A673 (cell line): ENCODE results near the gene GLA. TPM values are rescaled to one million over a fixed set of nuclear protein-coding genes. Genes with fewer than 3 reads are reported as not detected.
A peak's percentile ranks its signal among the peaks of the same experiment; 100 is the strongest.

Source experiments
- BruUV-seq: library from RNA; stranded (reverse); fragments of 400-500 nt; replicated peaks from 2 replicates; lab custom pipeline; 2021; lab: Mats Ljungman, UMichigan
- CTCF ChIA-PET: fragments of 300-600 bp; sonication (Branson Sonifier 250); formaldehyde crosslinking; loops from one replicate; lab custom pipeline; 2022; ENCODE audit warnings: antibody characterized with exemption; lab: Charles Lee
- POLR2A ChIA-PET: fragments of 300-600 bp; sonication (Branson Sonifier 250); formaldehyde crosslinking; loops from one replicate; lab custom pipeline; 2022; ENCODE audit warnings: antibody characterized with exemption; ENCODE audit not compliant: low non-redundant PET; lab: Charles Lee
- DNase-seq: peaks from one replicate; pipeline ENCODE4 v3.0.0-alpha.2; 2015; ENCODE audit warnings: low spot score
- H3K27ac ChIP-seq: fragments of 200-600 bp; sonication (generic); 2 replicates; pipeline ENCODE4 v1.5.1; 2016; ENCODE audit warnings: mixed run types, low read depth, mild to moderate bottlenecking, mixed read lengths, antibody characterized with exemption, low read length; ENCODE audit not compliant: poor library complexity, severe bottlenecking
- H3K27me3 ChIP-seq: fragments of 200-600 bp; sonication (generic); replicated peaks from 2 replicates; pipeline ENCODE4 v1.6.1; 2017; ENCODE audit warnings: mixed run types, low read depth, mild to moderate bottlenecking, mixed read lengths, antibody characterized with exemption, low read length; ENCODE audit not compliant: insufficient read depth, poor library complexity
- H3K36me3 ChIP-seq: fragments of 200-600 bp; sonication (generic); 2 replicates; pipeline ENCODE4 v1.6.1; 2016; ENCODE audit warnings: mixed run types, mild to moderate bottlenecking, mixed read lengths, antibody characterized with exemption, low read length; ENCODE audit not compliant: insufficient read depth, poor library complexity, severe bottlenecking
- H3K4me1 ChIP-seq: fragments of 200-600 bp; sonication (generic); 2 replicates; pipeline ENCODE4 v1.6.1; 2017; ENCODE audit warnings: mixed run types, mild to moderate bottlenecking, mixed read lengths, antibody characterized with exemption, low read length; ENCODE audit not compliant: insufficient read depth, poor library complexity, severe bottlenecking
- H3K4me3 ChIP-seq: fragments of 200-600 bp; sonication (generic); 2 replicates; pipeline ENCODE4 v1.5.1; 2016; ENCODE audit warnings: low read depth, mixed run types, mild to moderate bottlenecking, mixed read lengths, low read length; ENCODE audit not compliant: poor library complexity, severe bottlenecking
- H3K9me3 ChIP-seq: fragments of 200-600 bp; sonication (generic); 2 replicates; pipeline ENCODE4 v1.6.1; 2016; ENCODE audit warnings: mixed run types, low read depth, mild to moderate bottlenecking, mixed read lengths, antibody characterized with exemption, low read length; ENCODE audit not compliant: poor library complexity, severe bottlenecking
- CTCF ChIP-seq: fragments of 300-800, 200-600 bp; sonication (generic); conservative IDR thresholded peaks from 2 replicates; pipeline ENCODE4 v1.5.1; 2017; ENCODE audit warnings: low read depth, mild to moderate bottlenecking, antibody characterized with exemption, low read length, moderate library complexity, mixed read lengths
- EZH2 ChIP-seq: fragments of 200-600 bp; sonication (generic); IDR thresholded peaks from 2 replicates; pipeline ENCODE4 v1.6.1; 2017; ENCODE audit warnings: borderline replicate concordance, low read depth, mild to moderate bottlenecking, mixed read lengths, antibody characterized with exemption, low read length; ENCODE audit not compliant: poor library complexity, severe bottlenecking
- intact Hi-C: fragments of 100-400 bp; cut with micrococcal nuclease; formaldehyde crosslinking; loops from one replicate; pipeline ENCODE4 v1.10.0; 2022; ENCODE audit not compliant: unreplicated experiment
- total RNA-seq: library from RNA; stranded (reverse); gene quantifications from 2 replicates; pipeline ENCODE4 v1.2.3, GENCODE V29; 2021

Gene GLA
- total RNA-seq, 1 experiment from 2014 or later: 61.8 TPM

DNA sequence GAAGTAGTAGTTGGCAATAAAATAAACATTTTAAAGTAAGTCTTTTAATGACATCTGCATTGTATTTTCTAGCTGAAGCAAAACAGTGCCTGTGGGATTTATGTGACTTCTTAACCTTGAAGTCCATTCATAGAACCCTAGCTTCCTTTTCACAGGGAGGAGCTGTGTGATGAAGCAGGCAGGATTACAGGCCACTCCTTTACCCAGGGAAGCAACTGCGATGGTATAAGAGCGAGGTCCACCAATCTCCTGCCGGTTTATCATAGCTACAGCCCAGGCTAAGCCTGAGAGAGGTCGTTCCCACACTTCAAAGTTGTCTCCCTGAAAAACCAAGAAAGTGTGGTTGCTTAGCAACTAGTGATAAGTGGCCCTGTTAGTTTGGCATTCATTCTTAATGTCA is 9.9 kb downstream of the GLA start:
- no peaks in the 10 kb centered on the region for H3K27me3 ChIP-seq
- intact Hi-C loops: no loop called here
- CTCF ChIA-PET: no interaction called here
- peaks cover 29% of the 10 kb centered on the region for H3K36me3 ChIP-seq
- no peak for DNase-seq
- H3K27ac ChIP-seq: no peak overlapping the region
- POLR2A ChIA-PET: interaction anchor here (0.6 kb wide), 1 partner anchor 23 kb away, joined by 3 read pairs; no protein-coding TSS in a partner anchor
- TSS peak; percentile 9 for BruUV-seq
- no peak overlapping the region for H3K4me3 ChIP-seq
- no peaks in the 10 kb centered on the region for H3K4me1 ChIP-seq
- TF ChIP-seq CTCF (no peak), EZH2 (no peak)
- H3K9me3 ChIP-seq: no peaks in the 10 kb centered on the region

- peak; percentile 23 for DNase-seq
- BruUV-seq: no TSS peak
- no peaks in the 10 kb centered on the region for H3K9me3 ChIP-seq
- peaks cover 39% of the 10 kb centered on the region for H3K36me3 ChIP-seq
- POLR2A ChIA-PET: no interaction called here
- H3K27me3 ChIP-seq: no peaks in the 10 kb centered on the region
- no peaks in the 10 kb centered on the region for H3K4me1 ChIP-seq
- CTCF ChIA-PET: no interaction called here
- H3K4me3 ChIP-seq: no peak overlapping the region
- intact Hi-C loops: no loop called here
- H3K27ac ChIP-seq: no peak overlapping the region
- TF ChIP-seq CTCF: no peak
- TF ChIP-seq EZH2: no peak
Observed at GRCh38 chrX:101395789-101396188, 11.9 kb downstream of the GLA start.

DNA sequence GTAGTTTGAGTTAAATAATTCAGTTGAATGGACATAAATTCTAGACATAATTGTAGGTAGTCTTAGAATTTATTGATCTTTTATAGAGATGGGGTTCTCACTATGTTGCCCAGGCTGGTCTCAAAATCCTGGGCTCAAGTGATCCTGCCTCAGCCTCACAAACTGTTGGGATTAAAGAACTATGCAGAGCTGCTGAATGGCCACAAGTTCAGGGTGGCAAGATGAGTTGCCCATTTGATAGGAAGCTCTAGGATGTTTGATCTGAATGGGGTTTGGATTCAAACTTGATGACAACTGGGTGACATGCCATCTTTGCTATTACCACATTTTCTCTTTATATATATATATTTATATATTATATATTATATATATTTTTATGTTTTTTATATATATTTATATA is 13.4 kb downstream of the GLA start:
- H3K27ac ChIP-seq: no peak overlapping the region
- intact Hi-C loops: no loop called here
- H3K27me3 ChIP-seq: no peaks in the 10 kb centered on the region
- POLR2A ChIA-PET: no interaction called here
- TF ChIP-seq EZH2 (no peak), CTCF (no peak)
- no peaks in the 10 kb centered on the region for H3K4me1 ChIP-seq
- no TSS peak for BruUV-seq
- H3K36me3 ChIP-seq: peaks cover 35% of the 10 kb centered on the region
- CTCF ChIA-PET: no interaction called here
- H3K9me3 ChIP-seq: no peaks in the 10 kb centered on the region
- no peak for DNase-seq
- no peak overlapping the region for H3K4me3 ChIP-seq
